Measurements from ENCODE around the gene CSNK2A1.
"Not testable (repeated sequence)": the region's sequence is repeated elsewhere in the genome, so short reads cannot be mapped to it uniquely, and the experiment has no call there.

Gene CSNK2A1

DNA sequence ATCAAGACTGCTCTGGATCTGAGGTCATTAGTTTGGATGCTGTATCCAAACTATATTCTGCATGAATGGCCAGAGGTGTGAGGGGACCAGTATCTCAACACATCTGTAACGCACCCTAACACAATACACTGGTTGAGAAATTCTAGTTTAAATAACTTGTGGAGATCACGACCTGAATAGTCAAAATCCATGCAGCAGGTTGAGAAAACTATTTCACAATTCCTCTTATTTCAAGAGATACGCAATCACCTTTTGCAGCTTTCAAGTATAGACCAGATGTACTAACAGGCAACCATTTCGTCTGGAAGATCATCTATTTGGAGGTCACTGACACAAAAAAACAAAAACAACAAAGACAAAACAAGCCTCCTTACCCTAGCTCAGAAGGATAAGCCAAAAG, 11.1 kb downstream of the CSNK2A1 start:
- DNase-seq (no peak), ATAC-seq (no peak)
- peaks cover 48% of the 10 kb centered on the region for H3K36me3 Mint-ChIP-seq (ENCODE audit: low read depth)
- H3K4me1 Mint-ChIP-seq = peaks cover 78% of the 10 kb centered on the region
- no peaks in the 10 kb centered on the region for H3K27me3 Mint-ChIP-seq
- no peak overlapping the region for H3K4me3 Mint-ChIP-seq
- no peak overlapping the region for H3K27ac Mint-ChIP-seq
- H3K9me3 Mint-ChIP-seq = peaks cover 8% of the 10 kb centered on the region

GRCh38 chr20:531608-532007, 12.0 kb downstream of the CSNK2A1 start:
- Mint-ChIP-seq H3K4me1 (peaks cover 69% of the 10 kb centered on the region), H3K4me3 (no peak overlapping the region), H3K9me3 (peaks cover 17% of the 10 kb centered on the region), H3K27me3 (no peaks in the 10 kb centered on the region), H3K36me3 (ENCODE audit: low read depth) (peaks cover 54% of the 10 kb centered on the region), H3K27ac (no peak overlapping the region)
- ATAC-seq (no peak), DNase-seq (no peak)

DNA sequence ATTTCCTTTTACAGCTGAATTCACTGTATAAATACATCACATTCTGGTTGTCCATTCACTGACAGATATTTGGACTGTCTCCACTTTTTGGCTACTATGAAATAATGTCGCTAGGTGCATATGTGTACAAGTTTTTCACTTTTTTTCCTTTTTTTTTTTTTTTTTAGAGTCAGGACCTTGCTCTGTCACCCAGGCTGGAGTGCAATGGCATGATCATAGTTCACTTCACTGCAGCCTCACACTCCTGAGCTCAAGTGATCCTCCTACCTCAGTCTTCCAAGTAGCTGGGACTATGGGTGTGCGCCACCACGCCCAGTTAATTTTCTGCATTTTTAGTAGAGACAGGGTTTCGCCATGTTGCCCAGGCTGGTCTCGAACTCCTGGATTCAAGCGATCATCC, 13.3 kb downstream of the CSNK2A1 start:
- Mint-ChIP-seq H3K4me1 (peaks cover 56% of the 10 kb centered on the region), H3K27me3 (no peaks in the 10 kb centered on the region), H3K36me3 (ENCODE audit: low read depth) (peaks cover 60% of the 10 kb centered on the region), H3K9me3 (peaks cover 17% of the 10 kb centered on the region), H3K4me3 (no peak overlapping the region), H3K27ac (peak overlapping the region; percentile 88)
- DNase-seq = no peak
- no peak for ATAC-seq

GRCh38 chr20:528923-529604, 14.5 kb downstream of the CSNK2A1 start:
- H3K9me3 Mint-ChIP-seq = peaks cover 17% of the 10 kb centered on the region
- H3K36me3 Mint-ChIP-seq (ENCODE audit: low read depth) = peaks cover 60% of the 10 kb centered on the region
- H3K27ac Mint-ChIP-seq = peak overlapping the region; percentile 88
- DNase-seq (no peak), ATAC-seq (peak; percentile 96)
- H3K4me3 Mint-ChIP-seq = no peak overlapping the region
- no peaks in the 10 kb centered on the region for H3K27me3 Mint-ChIP-seq
- H3K4me1 Mint-ChIP-seq = peaks cover 46% of the 10 kb centered on the region

DNA sequence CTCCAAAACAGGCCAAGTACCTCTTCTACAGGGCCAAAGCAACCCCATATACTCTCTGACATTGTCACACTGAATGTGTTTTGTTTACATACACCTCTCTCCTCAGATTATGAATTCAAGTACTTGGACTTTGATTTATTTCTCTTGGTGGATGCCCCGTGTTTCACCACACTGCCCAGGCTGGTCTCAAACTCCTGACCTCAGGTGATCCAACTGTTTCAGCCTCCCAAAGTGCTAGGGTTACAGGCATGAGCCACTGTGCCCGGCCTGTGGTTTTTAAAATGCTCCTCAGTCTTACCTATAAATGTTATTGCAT, 16.1 kb downstream of the CSNK2A1 start:
- Mint-ChIP-seq H3K4me3 (no peak overlapping the region), H3K27ac (peak overlapping the region; percentile 88), H3K27me3 (no peaks in the 10 kb centered on the region), H3K9me3 (peaks cover 17% of the 10 kb centered on the region), H3K36me3 (ENCODE audit: low read depth) (peaks cover 62% of the 10 kb centered on the region), H3K4me1 (peaks cover 34% of the 10 kb centered on the region)
- DNase-seq = no peak
- no peak for ATAC-seq

DNA sequence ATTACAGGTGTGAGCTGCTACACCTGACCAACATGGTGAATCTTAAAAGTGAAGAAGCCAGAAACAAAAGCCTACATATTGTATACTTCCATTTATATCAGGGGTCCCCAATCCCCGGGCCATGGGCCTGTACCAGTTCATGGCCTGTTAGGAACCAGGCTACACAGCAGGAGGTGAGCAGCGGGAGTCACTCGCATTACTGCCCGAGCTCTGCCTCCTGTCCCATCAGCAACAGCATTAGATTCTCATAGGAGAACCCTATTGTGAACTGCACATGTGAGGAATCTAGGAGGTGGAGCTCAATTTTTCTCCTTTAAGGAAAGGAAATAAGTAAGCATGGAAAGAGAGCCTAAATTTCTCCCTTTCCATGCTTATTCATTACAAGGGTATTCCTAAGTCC, 21.7 kb downstream of the CSNK2A1 start:
- H3K36me3 Mint-ChIP-seq (ENCODE audit: low read depth) = peaks cover 63% of the 10 kb centered on the region
- H3K27ac Mint-ChIP-seq = no peak overlapping the region
- DNase-seq (no peak), ATAC-seq (no peak)
- peaks cover 17% of the 10 kb centered on the region for H3K9me3 Mint-ChIP-seq
- peaks cover 14% of the 10 kb centered on the region for H3K4me1 Mint-ChIP-seq
- no peak overlapping the region for H3K4me3 Mint-ChIP-seq
- H3K27me3 Mint-ChIP-seq = no peaks in the 10 kb centered on the region

DNA sequence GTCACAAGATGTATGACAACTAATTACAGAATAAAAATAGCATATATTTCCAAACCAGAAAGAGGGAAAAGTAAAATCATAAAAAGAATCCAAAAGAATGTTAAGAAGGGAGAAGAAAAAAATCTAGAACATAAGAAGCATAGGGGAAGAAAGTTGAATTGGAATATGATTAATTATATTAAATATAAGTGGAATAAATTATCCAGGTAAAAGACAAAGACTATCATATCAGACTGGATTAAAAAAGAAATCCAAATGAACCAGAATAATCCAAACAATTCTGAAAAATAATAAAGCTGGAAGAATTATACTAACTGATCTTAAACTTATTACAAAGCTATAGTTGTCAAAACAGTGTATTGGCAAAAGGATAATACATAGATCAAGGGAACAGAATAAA, 23.6 kb downstream of the CSNK2A1 start:
- Mint-ChIP-seq H3K36me3 (ENCODE audit: low read depth) (peaks cover 64% of the 10 kb centered on the region), H3K27ac (no peak overlapping the region), H3K9me3 (peaks cover 14% of the 10 kb centered on the region), H3K27me3 (no peaks in the 10 kb centered on the region), H3K4me1 (peaks cover 22% of the 10 kb centered on the region), H3K4me3 (no peak overlapping the region)
- ATAC-seq (no peak), DNase-seq (no peak)

GRCh38 chr20:517221-517620, 26.4 kb downstream of the CSNK2A1 start:
- peaks cover 61% of the 10 kb centered on the region for H3K36me3 Mint-ChIP-seq (ENCODE audit: low read depth)

DNA sequence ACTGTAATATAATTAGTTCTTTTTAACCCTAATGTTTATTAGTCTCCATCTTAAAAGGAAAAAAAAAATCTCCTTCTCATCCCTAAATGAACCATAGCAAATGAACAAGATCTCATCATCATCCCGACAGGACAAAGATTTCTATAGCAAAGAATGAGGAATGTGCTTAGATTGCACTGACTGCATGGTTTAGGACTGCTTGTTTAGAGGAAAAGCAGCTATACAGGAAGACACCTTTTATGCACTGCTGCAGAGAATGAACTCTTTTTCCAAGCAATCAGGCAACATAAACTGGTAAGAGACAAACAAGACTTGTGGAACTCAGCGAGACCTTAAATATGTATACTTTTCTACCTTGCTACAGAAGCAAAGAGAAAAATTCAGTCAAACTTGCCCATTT, 26.8 kb downstream of the CSNK2A1 start:
- Mint-ChIP-seq H3K4me3 (no peak overlapping the region), H3K27me3 (no peaks in the 10 kb centered on the region), H3K9me3 (peaks cover 14% of the 10 kb centered on the region), H3K4me1 (peaks cover 41% of the 10 kb centered on the region), H3K27ac (no peak overlapping the region), H3K36me3 (ENCODE audit: low read depth) (peaks cover 58% of the 10 kb centered on the region)
- ATAC-seq = no peak
- no peak for DNase-seq

More at GRCh38 chr20:517221-517620, 26.4 kb downstream of the CSNK2A1 start:
- Mint-ChIP-seq H3K4me1 (peaks cover 36% of the 10 kb centered on the region), H3K27ac (peak overlapping the region; percentile 22), H3K4me3 (no peak overlapping the region), H3K27me3 (no peaks in the 10 kb centered on the region), H3K9me3 (peaks cover 14% of the 10 kb centered on the region)
- no peak for ATAC-seq
- no peak for DNase-seq

DNA sequence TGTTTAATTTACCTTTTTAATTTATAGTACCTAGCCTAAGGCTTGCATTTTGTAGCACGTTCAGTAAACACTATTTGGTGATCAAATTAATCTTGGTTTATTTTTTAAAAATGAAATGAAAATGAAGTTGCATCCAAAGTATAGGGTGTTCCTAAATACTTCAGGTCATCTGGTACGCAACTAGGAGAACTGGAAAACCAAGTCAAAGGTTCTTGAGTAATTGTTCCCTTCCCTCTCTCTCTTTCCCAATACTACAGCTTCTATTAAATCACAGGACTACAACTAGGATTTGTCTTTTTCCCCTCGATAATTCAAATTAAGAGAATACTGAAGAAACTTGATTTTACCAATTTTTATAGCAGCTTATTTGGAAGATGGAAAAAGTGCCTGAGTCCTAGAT, 27.9 kb downstream of the CSNK2A1 start:
- peaks cover 9% of the 10 kb centered on the region for H3K9me3 Mint-ChIP-seq
- H3K36me3 Mint-ChIP-seq (ENCODE audit: low read depth) = peaks cover 47% of the 10 kb centered on the region
- DNase-seq (no peak), ATAC-seq (no peak)
- H3K27me3 Mint-ChIP-seq = no peaks in the 10 kb centered on the region
- peaks cover 47% of the 10 kb centered on the region for H3K4me1 Mint-ChIP-seq
- H3K4me3 Mint-ChIP-seq = no peak overlapping the region
- no peak overlapping the region for H3K27ac Mint-ChIP-seq

- H3K4me3 Mint-ChIP-seq = no peak overlapping the region
- no peak for ATAC-seq
- DNase-seq = no peak
- no peaks in the 10 kb centered on the region for H3K9me3 Mint-ChIP-seq
- H3K36me3 Mint-ChIP-seq (ENCODE audit: low read depth) = peaks cover 30% of the 10 kb centered on the region
- no peaks in the 10 kb centered on the region for H3K27me3 Mint-ChIP-seq
- peaks cover 45% of the 10 kb centered on the region for H3K4me1 Mint-ChIP-seq
- no peak overlapping the region for H3K27ac Mint-ChIP-seq
These were observed 30.2 kb downstream of the CSNK2A1 start for GRCh38 chr20:513429-513828.

DNA sequence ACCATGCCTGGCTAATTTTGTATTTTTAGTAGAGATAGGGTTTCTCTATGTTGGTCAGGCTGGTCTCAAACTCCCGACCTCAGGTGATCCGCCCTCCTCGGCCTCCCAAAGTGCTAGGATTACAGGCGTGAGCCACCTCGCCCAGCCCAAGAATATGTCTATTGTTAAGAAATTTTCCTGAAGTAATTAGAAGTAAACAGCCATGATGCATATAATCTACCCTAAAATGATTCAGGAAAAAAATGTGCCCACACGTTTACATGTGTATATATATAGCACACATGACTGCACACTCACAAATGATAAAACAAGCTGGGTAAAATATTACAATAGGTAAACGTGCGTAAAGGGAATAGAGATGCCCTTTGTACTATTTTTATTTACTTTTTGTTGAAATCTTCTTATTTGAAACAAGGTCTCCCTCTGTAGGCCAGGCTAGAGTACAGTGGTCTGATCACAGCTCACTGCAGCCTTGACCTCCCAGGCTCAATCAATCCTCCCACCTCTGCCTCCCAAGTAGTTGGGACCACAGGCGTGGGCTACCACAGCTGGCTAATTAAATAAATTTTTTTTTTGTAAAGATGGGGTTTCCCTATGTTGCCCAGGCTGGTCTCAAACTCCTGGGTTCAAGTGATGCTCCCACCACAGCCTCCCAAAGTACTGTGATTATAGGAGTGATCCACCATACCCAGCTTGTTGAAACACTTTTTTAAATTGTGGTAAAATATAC, 33.1 kb downstream of the CSNK2A1 start:
- not testable (repeated sequence) for H3K9me3 Mint-ChIP-seq, H3K27me3 Mint-ChIP-seq, H3K27ac Mint-ChIP-seq, ATAC-seq, DNase-seq, H3K4me3 Mint-ChIP-seq
- Mint-ChIP-seq H3K36me3 (ENCODE audit: low read depth) (peaks cover 32% of the 10 kb centered on the region), H3K4me1 (peaks cover 28% of the 10 kb centered on the region)

DNA sequence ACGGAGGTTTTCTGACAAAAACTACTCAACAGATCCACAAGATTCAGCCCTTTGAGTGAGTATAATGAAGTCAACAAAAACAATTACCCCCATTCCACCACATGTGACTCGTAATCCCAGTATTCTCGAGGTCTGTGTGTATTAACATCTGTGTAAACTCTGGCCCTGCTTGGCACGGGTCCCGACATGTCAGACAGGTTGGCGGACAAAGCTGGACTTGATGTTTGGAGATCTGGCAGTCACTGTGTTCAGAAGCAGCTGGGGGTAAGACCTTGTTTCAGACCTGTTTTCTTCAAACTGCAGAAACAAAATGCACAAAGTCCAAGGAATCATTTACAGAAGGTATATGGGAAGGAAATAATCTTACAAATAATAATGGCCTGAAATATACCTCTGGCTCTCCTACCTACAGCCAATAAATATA, 35.2 kb downstream of the CSNK2A1 start:
- peaks cover 16% of the 10 kb centered on the region for H3K4me1 Mint-ChIP-seq

GRCh38 chr20:507761-508332, 35.7 kb downstream of the CSNK2A1 start:
- no peak for ATAC-seq
- Mint-ChIP-seq H3K4me1 (peaks cover 14% of the 10 kb centered on the region), H3K4me3 (no peak overlapping the region), H3K36me3 (ENCODE audit: low read depth) (peaks cover 35% of the 10 kb centered on the region), H3K27ac (no peak overlapping the region), H3K9me3 (no peaks in the 10 kb centered on the region), H3K27me3 (no peaks in the 10 kb centered on the region)
- no peak for DNase-seq

More for the DNA sequence above, 35.2 kb downstream of the CSNK2A1 start:
- DNase-seq, H3K27me3 Mint-ChIP-seq, H3K4me3 Mint-ChIP-seq, H3K9me3 Mint-ChIP-seq, H3K27ac Mint-ChIP-seq, ATAC-seq: not testable (repeated sequence)
- H3K36me3 Mint-ChIP-seq (ENCODE audit: low read depth) = peaks cover 30% of the 10 kb centered on the region

All from activated naive CD8-positive, alpha-beta T cell treated with anti-CD3 and anti-CD28 coated beads, Interleukin-2, amount 50 U/mL, for 24 hours (primary cell).